ENCODE measurements around the gene LCK. TPM values are rescaled to one million over a fixed set of nuclear protein-coding genes. Genes with fewer than 3 reads are reported as not detected.

Gene LCK
- polyA plus RNA-seq, 1 of the 3 experiments (the other 2 are of a cell fraction): not detected

DNA sequence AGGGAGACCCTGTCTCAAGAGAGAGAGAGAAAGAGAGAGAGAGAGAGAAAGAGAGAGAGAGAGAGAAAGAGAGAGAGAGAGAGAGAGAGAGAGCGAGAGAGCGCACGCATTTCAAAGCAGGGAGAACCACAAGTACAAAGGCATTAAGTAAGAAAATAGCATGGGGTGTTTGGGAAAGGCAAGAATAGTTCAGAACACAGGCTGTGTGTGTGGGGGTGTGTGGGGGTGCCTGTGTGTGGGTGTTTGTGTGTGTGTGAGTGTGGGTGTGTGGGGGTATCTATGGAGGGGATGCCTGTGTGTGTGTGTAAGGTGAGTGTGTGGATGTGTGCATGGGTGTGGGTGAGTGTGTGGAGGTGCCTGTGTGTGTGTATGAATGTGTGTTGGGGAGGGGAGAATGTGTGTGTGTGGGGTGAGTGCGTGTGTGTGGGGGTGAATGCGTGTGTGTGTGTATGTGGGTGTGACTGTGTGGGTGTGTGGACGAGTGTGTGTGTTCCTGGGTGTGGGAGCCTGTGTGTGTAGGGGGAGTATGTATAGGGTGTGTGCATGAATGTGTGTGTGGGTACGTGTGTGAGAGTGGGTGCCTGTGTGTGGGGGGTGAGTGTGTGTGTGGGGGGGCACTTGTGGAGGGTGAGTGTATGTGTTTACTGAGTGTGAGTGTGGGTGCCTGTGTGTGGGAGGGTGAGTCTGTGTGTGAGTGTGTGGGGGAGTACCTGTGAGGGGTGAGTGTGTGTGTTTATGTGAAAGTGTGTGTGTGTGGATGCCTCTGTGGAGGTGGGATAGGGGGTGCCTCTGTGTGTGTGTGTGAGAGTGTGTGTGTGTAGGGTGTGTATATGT lies 21.7 kb downstream of the LCK start (continued):
- TF ChIP-seq, protein P1, sequence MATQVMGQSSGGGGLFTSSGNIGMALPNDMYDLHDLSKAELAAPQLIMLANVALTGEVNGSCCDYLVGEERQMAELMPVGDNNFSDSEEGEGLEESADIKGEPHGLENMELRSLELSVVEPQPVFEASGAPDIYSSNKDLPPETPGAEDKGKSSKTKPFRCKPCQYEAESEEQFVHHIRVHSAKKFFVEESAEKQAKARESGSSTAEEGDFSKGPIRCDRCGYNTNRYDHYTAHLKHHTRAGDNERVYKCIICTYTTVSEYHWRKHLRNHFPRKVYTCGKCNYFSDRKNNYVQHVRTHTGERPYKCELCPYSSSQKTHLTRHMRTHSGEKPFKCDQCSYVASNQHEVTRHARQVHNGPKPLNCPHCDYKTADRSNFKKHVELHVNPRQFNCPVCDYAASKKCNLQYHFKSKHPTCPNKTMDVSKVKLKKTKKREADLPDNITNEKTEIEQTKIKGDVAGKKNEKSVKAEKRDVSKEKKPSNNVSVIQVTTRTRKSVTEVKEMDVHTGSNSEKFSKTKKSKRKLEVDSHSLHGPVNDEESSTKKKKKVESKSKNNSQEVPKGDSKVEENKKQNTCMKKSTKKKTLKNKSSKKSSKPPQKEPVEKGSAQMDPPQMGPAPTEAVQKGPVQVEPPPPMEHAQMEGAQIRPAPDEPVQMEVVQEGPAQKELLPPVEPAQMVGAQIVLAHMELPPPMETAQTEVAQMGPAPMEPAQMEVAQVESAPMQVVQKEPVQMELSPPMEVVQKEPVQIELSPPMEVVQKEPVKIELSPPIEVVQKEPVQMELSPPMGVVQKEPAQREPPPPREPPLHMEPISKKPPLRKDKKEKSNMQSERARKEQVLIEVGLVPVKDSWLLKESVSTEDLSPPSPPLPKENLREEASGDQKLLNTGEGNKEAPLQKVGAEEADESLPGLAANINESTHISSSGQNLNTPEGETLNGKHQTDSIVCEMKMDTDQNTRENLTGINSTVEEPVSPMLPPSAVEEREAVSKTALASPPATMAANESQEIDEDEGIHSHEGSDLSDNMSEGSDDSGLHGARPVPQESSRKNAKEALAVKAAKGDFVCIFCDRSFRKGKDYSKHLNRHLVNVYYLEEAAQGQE (IDR thresholded peaks at IDR 0.05; ENCODE audit: low read depth, low read length): no peak
- no peak for TF ChIP-seq NRF1 (IDR thresholded peaks at IDR 0.05; ENCODE audit: low read depth, low read length)
- no peak for TF ChIP-seq MEF2A (IDR thresholded peaks at IDR 0.05; ENCODE audit: borderline replicate concordance, low read depth)

DNA sequence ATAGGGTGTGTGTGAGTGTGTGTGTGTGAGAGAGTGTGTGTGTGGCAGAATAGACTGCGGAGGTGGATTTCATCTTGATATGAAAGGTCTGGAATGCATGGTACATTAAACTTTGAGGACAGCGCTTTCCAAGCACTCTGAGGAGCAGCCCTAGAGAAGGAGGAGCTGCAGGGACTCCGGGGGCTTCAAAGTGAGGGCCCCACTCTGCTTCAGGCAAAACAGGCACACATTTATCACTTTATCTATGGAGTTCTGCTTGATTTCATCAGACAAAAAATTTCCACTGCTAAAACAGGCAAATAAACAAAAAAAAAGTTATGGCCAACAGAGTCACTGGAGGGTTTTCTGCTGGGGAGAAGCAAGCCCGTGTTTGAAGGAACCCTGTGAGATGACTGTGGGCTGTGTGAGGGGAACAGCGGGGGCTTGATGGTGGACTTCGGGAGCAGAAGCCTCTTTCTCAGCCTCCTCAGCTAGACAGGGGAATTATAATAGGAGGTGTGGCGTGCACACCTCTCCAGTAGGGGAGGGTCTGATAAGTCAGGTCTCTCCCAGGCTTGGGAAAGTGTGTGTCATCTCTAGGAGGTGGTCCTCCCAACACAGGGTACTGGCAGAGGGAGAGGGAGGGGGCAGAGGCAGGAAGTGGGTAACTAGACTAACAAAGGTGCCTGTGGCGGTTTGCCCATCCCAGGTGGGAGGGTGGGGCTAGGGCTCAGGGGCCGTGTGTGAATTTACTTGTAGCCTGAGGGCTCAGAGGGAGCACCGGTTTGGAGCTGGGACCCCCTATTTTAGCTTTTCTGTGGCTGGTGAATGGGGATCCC lies 22.5 kb downstream of the LCK start:
- no peak overlapping the region for H2AFZ ChIP-seq (ENCODE audit: low read depth)
- no peaks in the 10 kb centered on the region for H3F3A ChIP-seq (replicated peaks; ENCODE audit: insufficient read depth)
- POLR2A ChIA-PET: interaction anchor here (1.0 kb wide), 1 partner anchor 60 kb away, joined by 3 read pairs; no protein-coding TSS in a partner anchor
- no peaks in the 10 kb centered on the region for H3K9me2 ChIP-seq
- H3K4me1 ChIP-seq (ENCODE audit: control insufficient read depth in 1 of 2, insufficient read depth in 2 of 2, low read depth in 1 of 2, low read length in 1 of 2): peaks cover 0 to 2% of the 10 kb centered on the region in 2 experiments; a peak in 1 of 4 replicates
- H3K36me3 ChIP-seq (replicated peaks in 1 of 2; ENCODE audit: control insufficient read depth in 1 of 2, insufficient read depth in 2 of 2, low read length in 1 of 2): no peaks in the 10 kb centered on the region
- no peak overlapping the region for H3K27ac ChIP-seq (ENCODE audit: low read depth in 2 of 2, low read length in 1 of 2)
- no peaks in the 10 kb centered on the region for H3K79me2 ChIP-seq (ENCODE audit: insufficient read depth)
- H3K4me2 ChIP-seq: no peak overlapping the region
- DNase-seq: no peak
- no peak overlapping the region for H3K4me3 ChIP-seq (ENCODE audit: low read depth in 2 of 2, low read length in 1 of 2)
- H3K9ac ChIP-seq: no peak overlapping the region
- no peaks in the 10 kb centered on the region for H3K27me3 ChIP-seq (ENCODE audit: insufficient read depth)
- H3K9me3 ChIP-seq: no peaks in the 10 kb centered on the region
- CTCF ChIA-PET: interaction anchor here (0.9 kb wide), 2 partner anchors 19 to 25 kb away, joined by 3 read pairs; no protein-coding TSS in a partner anchor
- TF ChIP-seq FOXM1 (IDR thresholded peaks at IDR 0.05; ENCODE audit: low read depth) (no peak), RXRA (IDR thresholded peaks at IDR 0.05; ENCODE audit: borderline replicate concordance, low read depth) (no peak), MXI1 (IDR thresholded peaks at IDR 0.05; ENCODE audit: low read depth, low read length) (no peak), RCOR1 (IDR thresholded peaks at IDR 0.05; ENCODE audit: low read length) (no peak), POLR2AphosphoS5 (IDR thresholded peaks at IDR 0.05; ENCODE audit: low read depth, low read length) (no peak), EZH2phosphoT487 (IDR thresholded peaks at IDR 0.05; ENCODE audit: borderline replicate concordance, low read depth) (no peak), EP300 (IDR thresholded peaks at IDR 0.05; ENCODE audit: borderline replicate concordance in 1 of 2, low read depth in 1 of 2, low read length in 1 of 2) (no peak), RAD21 (IDR thresholded peaks at IDR 0.05; ENCODE audit: low read length) (no peak), FOSL2 (IDR thresholded peaks at IDR 0.05; ENCODE audit: borderline replicate concordance, low read depth) (no peak)
- TF ChIP-seq, protein P2, sequence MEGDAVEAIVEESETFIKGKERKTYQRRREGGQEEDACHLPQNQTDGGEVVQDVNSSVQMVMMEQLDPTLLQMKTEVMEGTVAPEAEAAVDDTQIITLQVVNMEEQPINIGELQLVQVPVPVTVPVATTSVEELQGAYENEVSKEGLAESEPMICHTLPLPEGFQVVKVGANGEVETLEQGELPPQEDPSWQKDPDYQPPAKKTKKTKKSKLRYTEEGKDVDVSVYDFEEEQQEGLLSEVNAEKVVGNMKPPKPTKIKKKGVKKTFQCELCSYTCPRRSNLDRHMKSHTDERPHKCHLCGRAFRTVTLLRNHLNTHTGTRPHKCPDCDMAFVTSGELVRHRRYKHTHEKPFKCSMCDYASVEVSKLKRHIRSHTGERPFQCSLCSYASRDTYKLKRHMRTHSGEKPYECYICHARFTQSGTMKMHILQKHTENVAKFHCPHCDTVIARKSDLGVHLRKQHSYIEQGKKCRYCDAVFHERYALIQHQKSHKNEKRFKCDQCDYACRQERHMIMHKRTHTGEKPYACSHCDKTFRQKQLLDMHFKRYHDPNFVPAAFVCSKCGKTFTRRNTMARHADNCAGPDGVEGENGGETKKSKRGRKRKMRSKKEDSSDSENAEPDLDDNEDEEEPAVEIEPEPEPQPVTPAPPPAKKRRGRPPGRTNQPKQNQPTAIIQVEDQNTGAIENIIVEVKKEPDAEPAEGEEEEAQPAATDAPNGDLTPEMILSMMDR (IDR thresholded peaks at IDR 0.05): no peak
- TF ChIP-seq, protein P1 (IDR thresholded peaks at IDR 0.05; ENCODE audit: low read depth, low read length): no peak
- WGBS (ENCODE audit: low lambda C conversion rate): 51% methylated on average over 10 of the region's 10 CpGs
- H4K20me1 ChIP-seq (ENCODE audit: insufficient read depth): no peaks in the 10 kb centered on the region

All from SK-N-SH (cell line).